ENCODE data around the gene ATP1B1.

DNA sequence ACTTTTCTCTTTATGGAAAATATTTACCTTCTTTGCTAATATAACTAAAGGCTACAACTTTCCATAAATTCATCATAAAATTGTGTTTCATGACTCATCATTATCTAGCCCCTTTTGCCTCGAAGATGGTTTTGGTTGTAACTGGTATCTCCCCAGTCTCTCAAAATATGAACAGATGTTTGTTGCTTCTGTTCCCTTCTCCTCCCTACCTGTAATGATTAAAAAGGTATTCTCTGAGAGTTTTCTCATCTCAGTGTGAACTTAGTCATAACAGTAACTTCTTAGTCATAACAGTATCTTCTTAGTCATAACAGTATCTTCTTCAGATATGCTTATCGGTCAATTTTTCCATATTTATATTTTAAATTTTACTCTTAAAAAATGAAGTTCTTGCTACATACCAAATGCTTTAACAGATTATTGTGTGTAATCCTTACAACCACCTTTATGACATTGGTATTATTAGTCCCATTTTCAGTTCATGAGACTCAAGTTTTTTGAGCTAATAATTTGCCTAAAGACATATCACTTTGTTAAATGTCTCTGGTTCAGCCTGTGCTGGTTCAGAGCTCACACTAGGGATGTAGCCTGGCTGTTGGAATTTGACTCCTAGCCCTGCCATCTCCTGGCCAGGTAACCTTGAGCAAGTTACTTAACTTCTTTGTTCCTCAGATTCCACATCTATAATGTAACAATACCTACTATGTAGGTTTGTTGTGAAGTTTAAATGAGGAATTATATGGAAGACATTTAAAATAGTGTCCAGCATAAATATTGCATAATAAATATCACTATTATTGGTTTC is 32.6 kb downstream of the ATP1B1 start:
- TF ChIP-seq EZH2 (IDR thresholded peaks at IDR 0.05; ENCODE audit: insufficient read depth, poor library complexity, severe bottlenecking) = no peak
- TF ChIP-seq EZH2phosphoT487 (IDR thresholded peaks at IDR 0.05; ENCODE audit: insufficient read depth, low read depth) = no peak

Data from GM23248 (cell line).